Measurements from ENCODE around the gene DSC1. TPM values are rescaled to one million over a fixed set of nuclear protein-coding genes. Genes with fewer than 3 reads are reported as not detected.

Gene DSC1
- total RNA-seq, 2 donors from 2014 or later = 0.23 to 2.1 TPM

DNA sequence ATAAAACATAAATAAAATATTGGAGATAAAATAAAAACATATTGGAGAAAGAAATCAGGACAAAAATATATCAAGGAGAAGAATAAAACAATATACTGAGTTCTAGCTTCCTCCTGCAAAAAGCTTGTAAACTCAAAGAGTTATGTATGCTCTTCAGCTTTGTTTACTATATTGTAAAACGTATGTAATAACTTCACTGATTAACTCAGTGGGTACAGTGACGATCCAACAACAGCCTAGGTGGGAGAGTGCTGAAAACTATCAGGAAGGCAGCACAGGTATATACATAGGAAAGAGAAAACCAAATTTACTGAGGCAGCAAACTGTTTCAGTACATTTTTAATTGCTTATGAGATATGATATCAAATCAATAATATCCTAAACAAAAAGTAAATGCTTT, 68.8 kb downstream of the DSC1 start:
- no peaks in the 10 kb centered on the region for H3K9me3 ChIP-seq
- H3K4me1 ChIP-seq (replicated peaks) = no peaks in the 10 kb centered on the region
- TF ChIP-seq POLR2AphosphoS5 (IDR thresholded peaks at IDR 0.05) (no peak), POLR2A (IDR thresholded peaks at IDR 0.05) (no peak)
- TF ChIP-seq, protein P1, sequence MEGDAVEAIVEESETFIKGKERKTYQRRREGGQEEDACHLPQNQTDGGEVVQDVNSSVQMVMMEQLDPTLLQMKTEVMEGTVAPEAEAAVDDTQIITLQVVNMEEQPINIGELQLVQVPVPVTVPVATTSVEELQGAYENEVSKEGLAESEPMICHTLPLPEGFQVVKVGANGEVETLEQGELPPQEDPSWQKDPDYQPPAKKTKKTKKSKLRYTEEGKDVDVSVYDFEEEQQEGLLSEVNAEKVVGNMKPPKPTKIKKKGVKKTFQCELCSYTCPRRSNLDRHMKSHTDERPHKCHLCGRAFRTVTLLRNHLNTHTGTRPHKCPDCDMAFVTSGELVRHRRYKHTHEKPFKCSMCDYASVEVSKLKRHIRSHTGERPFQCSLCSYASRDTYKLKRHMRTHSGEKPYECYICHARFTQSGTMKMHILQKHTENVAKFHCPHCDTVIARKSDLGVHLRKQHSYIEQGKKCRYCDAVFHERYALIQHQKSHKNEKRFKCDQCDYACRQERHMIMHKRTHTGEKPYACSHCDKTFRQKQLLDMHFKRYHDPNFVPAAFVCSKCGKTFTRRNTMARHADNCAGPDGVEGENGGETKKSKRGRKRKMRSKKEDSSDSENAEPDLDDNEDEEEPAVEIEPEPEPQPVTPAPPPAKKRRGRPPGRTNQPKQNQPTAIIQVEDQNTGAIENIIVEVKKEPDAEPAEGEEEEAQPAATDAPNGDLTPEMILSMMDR (IDR thresholded peaks at IDR 0.05) = no peak
- DNase-seq (ENCODE audit: low spot score) = no peak
- 44% methylated on average over 2 of the region's 2 CpGs for WGBS
- no peaks in the 10 kb centered on the region for H3K36me3 ChIP-seq
- H3K27me3 ChIP-seq (replicated peaks; ENCODE audit: insufficient read depth) = no peaks in the 10 kb centered on the region
- H3K4me3 ChIP-seq = no peak overlapping the region
- intact Hi-C loops (cut with DNase I) = no loop called here
- no peak overlapping the region for H3K27ac ChIP-seq

DNA sequence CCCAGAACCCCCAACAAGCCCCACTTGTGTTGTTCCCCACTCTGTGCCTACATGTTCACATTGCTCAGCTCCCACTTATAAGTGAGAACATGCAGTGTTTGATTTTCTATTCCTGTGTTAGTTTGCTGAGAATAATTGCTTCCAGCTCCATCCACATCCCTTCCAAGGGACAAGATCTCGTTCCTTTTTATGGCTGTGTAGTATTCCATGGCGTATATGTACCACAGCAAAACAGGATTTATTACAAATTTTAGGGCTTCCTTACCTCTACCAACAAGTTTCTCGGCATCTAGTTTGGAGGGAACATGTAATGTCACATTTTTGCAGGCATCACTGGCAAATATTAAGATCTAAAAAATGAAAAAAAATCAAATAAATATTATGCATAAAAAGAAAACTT, 69.4 kb downstream of the DSC1 start:
- intact Hi-C loops (cut with DNase I) = no loop called here
- DNase-seq (ENCODE audit: low spot score) = no peak
- H3K27me3 ChIP-seq (replicated peaks; ENCODE audit: insufficient read depth) = no peaks in the 10 kb centered on the region
- no peaks in the 10 kb centered on the region for H3K9me3 ChIP-seq
- H3K36me3 ChIP-seq = no peaks in the 10 kb centered on the region
- TF ChIP-seq POLR2A (IDR thresholded peaks at IDR 0.05) (no peak), POLR2AphosphoS5 (IDR thresholded peaks at IDR 0.05) (no peak)
- TF ChIP-seq, protein P1 (IDR thresholded peaks at IDR 0.05) = no peak
- H3K27ac ChIP-seq = no peak overlapping the region
- 95% methylated on average over 3 of the region's 3 CpGs for WGBS
- H3K4me1 ChIP-seq (replicated peaks) = no peaks in the 10 kb centered on the region
- H3K4me3 ChIP-seq = no peak overlapping the region

DNA sequence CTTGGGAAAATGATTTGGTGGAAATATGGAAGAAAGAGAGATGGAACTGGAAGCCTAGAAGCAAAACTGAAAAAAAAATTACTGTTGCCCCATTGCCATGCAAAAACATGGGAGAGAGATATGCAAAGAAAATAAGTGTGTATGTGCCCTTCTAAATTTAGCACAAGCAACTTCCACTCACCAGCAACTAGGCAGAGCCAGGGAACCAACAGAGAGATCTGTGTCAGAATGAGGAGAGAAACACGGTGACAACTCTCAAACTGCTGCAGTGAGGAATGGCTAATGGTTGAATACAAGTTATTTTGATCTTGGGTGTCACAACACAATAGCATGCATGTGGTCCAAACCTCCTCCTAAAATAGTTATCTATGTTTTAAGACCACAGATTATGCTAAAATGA, 71.3 kb downstream of the DSC1 start:
- TF ChIP-seq, protein P1 (IDR thresholded peaks at IDR 0.05) = no peak
- no peak for TF ChIP-seq POLR2A (IDR thresholded peaks at IDR 0.05)
- no peak for TF ChIP-seq POLR2AphosphoS5 (IDR thresholded peaks at IDR 0.05)
- H3K4me3 ChIP-seq = no peak overlapping the region
- H3K4me1 ChIP-seq (replicated peaks) = no peaks in the 10 kb centered on the region
- WGBS = 71% methylated on average over 1 of the region's 1 CpG
- no peaks in the 10 kb centered on the region for H3K36me3 ChIP-seq
- DNase-seq (ENCODE audit: low spot score) = no peak
- H3K27me3 ChIP-seq (replicated peaks; ENCODE audit: insufficient read depth) = no peaks in the 10 kb centered on the region
- no peak overlapping the region for H3K27ac ChIP-seq
- H3K9me3 ChIP-seq = no peaks in the 10 kb centered on the region
- intact Hi-C loops (cut with DNase I) = no loop called here

DNA sequence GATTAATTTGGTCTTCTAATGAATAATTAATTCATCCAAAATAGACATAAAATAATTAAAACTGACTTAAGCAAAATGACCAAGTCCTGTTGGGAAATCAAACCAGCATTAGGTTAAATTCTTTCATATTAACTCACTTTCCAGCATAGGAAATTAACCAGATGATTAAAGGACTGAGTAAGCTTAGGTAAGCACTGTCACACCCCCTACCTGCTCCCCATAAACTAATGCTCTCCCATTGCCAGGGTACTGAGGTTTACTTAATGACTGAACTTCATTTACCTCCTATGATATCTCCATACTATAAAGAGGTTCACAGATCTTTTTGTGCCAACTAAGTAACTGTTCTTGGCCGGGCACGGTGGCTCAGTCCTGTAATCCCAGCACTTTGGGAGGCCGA, 74.1 kb downstream of the DSC1 start:
- H3K36me3 ChIP-seq = no peaks in the 10 kb centered on the region
- intact Hi-C loops (cut with DNase I) = no loop called here
- H3K9me3 ChIP-seq = no peaks in the 10 kb centered on the region
- no peak for DNase-seq (ENCODE audit: low spot score)
- H3K27ac ChIP-seq = no peak overlapping the region
- no peaks in the 10 kb centered on the region for H3K27me3 ChIP-seq (replicated peaks; ENCODE audit: insufficient read depth)
- no peaks in the 10 kb centered on the region for H3K4me1 ChIP-seq (replicated peaks)
- 94% methylated on average over 3 of the region's 3 CpGs for WGBS
- H3K4me3 ChIP-seq = no peak overlapping the region
- no peak for TF ChIP-seq POLR2AphosphoS5 (IDR thresholded peaks at IDR 0.05)
- no peak for TF ChIP-seq POLR2A (IDR thresholded peaks at IDR 0.05)
- TF ChIP-seq, protein P1 (IDR thresholded peaks at IDR 0.05) = no peak

DNA sequence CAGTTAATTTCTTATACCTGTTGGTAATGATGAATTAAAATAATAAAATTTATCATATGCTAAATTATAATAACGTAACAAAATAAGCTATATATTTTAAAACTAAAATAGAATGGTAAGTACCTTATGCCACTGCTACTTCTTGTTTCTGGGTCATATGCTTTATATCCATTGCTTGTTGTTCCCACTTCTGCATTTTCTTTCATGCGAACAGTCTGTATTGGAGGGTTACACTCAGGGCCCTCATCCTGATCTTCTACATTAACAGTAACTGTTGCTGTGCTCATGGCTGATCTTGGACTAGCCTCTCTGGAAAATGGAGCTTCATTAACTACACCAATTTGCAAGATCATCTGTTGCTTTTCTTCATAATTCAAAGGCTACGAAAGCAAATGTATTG, 82.7 kb downstream of the DSC1 start:
- Histone ChIP-seq H3K9me3 (no peaks in the 10 kb centered on the region), H3K4me1 (replicated peaks) (no peaks in the 10 kb centered on the region), H3K36me3 (no peaks in the 10 kb centered on the region), H3K27ac (no peak overlapping the region), H3K4me3 (no peak overlapping the region), H3K27me3 (replicated peaks; ENCODE audit: insufficient read depth) (no peaks in the 10 kb centered on the region)
- 94% methylated on average over 3 of the region's 3 CpGs for WGBS
- DNase-seq (ENCODE audit: low spot score) = no peak
- TF ChIP-seq, protein P1 (IDR thresholded peaks at IDR 0.05) = no peak
- TF ChIP-seq POLR2AphosphoS5 (IDR thresholded peaks at IDR 0.05) (no peak), POLR2A (IDR thresholded peaks at IDR 0.05) (no peak)
- intact Hi-C loops (cut with DNase I) = no loop called here

Other genes with a start within 250 kb of the DSC1 start
- gene DSC3, start 120.1 kb downstream of the DSC1 start, total RNA-seq = 10 to 100 TPM; 13.5 to 32.1 TPM
- gene DSC2, start 60.4 kb downstream of the DSC1 start, total RNA-seq = 10 to 100 TPM in 1 of 2 donors, 1 to 10 TPM in 1; 8.4 to 29.1 TPM
- 1 to 10 TPM in 1 of 2 donors, under 1 TPM in 1; 0.32 to 5.5 TPM for gene DSG1, start 155.3 kb upstream of the DSC1 start, total RNA-seq
- gene DSG4, start 213.9 kb upstream of the DSC1 start, total RNA-seq = under 1 TPM; 0.05 to 0.68 TPM

Measured in prostate gland (tissue), 2 donors.